Stimulated activated naive CD4-positive, alpha-beta T cell treated with Interleukin-2 at 50 U/mL for 16 hours (primary cell): ENCODE measurements around the gene TXLNG.

Experiments
- DNase-seq: peaks from one replicate; lab custom pipeline; 2025; lab: John Stamatoyannopoulos, UW

Gene TXLNG

DNA sequence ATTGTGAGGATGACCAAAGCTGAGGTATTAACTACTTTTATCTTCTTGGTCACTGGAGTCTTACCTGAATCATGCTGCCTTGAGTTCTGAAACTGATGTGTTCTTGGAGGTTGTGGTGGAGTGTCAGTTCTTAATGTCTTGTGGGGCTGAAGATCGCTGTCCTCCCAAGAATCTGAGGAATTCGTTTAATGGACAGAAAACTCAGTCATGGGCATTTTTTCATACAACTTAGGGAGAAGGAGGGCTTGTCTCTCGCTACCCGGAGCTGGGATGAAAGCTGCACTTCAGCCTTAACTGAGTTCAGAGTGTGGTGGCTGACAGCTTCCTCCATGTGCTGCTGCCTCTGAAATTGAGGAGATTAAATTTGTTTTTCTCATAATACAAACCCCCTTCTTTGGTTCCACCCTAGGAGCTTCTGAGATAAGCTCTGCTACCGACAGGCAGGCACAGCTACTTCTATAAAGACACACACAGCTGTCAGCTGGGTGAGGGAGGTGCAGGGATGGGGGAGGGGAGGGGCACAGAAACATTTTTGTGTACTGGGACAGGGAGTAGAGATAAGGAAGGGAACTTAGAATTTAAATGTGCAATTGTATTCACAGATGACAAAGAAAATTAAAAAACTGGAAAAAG lies 53.1 kb downstream of the TXLNG start:
- no peak for DNase-seq

DNA sequence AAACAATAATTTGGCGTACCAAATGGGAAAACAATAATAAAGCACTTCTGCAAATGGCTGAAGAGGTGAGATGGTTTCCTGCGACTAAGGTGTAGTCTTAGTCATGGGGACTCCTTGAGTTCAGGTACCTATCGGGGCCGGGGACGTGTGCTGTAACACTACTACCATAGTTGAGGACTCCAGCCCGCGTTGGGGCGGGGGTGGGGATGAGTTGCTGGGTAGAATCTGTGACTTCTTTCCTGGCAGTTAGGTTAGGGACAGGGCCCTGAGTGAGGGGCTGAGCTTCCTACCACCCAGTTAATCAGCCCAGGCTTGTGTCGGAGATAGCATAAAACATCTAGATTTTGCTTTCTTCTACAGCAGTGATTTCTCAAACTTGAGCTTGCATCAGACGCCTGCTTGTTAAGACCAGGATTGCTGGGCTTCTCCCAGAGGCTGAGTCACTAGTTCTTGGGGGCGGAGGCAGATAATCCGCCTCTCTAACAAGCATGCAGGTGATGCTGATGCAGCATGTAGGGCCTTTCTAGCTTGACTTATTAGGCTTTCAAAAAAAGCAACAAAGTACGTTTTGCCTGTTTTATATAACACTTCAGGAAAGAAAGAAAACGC lies 53.7 kb downstream of the TXLNG start:
- DNase-seq: no peak

DNA sequence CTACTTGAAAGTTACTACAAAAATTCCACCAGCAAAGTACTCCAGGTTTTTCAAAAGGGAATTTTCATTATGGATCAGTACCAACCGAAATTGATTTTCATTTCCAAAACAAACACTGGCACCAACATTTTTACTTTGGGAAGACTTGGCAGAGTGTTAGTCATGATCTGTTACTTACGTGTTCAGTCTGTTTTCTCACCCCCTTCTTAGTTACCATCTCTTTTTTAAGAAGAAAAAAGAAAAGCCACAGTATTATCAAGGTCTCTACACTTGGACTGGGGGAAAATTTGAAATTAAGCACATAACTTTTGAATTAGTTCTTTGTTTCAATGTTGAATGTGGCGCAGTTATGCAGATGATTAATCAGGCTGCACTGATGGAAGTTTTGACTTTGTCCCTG lies 56.4 kb downstream of the TXLNG start:
- no peak for DNase-seq

DNA sequence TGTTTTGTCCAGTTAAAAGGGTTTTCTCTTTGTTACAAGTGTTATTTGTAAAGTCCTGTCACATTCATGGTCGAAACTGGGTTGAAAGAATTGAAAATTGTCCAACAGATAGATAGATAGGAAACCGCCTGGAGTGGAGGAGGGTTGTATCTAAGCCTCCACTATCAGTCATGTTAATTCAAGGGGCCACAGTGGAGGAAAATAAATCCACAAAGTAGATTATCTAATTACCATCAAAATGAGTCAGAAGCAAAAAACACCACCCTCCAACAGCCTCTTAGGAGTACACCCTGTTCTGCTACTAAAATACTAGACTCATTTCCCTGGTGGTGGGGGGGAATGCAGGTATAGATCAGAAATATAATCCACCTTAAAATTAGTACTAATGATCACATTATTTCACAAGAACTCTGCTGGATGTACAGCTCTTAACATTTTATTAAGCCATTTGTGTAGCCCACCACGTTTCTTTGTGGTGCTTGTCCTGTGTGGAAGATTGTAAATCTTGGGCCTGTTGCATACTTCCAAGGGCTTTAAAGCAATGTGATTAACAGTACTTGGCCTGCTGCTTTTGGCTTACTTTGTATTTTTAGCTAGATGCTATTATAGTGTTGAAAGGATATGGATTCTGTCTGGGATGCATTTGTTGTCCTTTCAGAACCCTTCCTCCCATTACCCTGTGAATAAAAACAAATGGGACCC lies 57.1 kb downstream of the TXLNG start:
- DNase-seq: no peak

DNA sequence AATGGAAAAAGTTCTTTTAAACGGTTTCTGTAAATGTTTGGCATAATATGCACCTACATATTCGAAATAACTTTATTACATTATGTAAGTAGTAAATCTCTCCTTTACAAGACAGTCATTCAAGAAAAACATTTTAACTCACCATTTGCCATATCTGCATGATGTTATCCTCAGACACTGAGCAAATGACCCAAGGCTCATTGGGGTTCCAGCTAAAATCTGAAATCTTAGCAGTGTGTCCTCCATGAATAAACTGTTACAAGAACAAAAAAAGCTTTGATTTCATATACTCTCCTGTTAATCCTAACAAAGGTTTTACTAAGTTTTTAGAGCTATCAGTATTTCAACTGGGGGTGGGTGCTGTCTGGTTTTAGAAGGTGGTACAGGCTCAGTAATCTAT lies 59.4 kb downstream of the TXLNG start:
- no peak for DNase-seq

DNA sequence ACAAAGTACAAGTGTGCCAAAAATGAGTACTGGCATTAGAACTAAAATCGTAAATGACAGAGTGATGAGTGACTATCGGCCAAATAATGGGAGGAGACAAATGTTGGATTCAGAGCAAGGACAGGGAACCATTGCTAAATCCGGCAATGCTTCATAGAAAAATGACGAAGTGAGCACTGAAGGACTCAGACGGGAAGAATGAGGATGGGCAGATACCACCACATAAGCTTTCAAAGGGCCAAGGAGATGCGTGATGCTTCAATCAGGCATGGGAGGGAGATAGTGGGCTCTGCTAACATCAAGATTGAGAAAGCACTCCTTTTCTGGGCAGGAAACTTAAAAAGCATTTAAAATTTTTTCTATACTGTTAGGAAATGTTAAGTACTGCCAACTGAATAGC lies 62.3 kb downstream of the TXLNG start:
- DNase-seq: no peak

DNA sequence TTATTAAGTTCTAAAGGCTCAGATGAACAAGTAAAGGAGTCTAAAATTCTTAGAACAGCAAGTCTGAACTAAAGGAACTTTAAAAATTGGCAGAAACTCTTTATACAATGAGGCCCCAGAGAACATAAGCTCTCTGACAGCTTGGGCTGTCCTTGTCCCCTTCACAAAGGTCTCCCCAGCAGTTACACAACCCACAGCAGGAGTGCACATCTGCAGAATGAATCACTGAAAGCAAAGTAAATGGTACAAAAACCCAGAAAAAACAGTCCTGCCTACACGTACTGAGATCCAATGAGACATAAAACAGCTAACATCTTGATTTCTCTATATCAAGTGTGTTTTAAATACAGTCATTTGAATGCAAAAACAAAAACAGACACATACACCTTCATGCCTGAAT lies 65.2 kb downstream of the TXLNG start:
- no peak for DNase-seq

DNA sequence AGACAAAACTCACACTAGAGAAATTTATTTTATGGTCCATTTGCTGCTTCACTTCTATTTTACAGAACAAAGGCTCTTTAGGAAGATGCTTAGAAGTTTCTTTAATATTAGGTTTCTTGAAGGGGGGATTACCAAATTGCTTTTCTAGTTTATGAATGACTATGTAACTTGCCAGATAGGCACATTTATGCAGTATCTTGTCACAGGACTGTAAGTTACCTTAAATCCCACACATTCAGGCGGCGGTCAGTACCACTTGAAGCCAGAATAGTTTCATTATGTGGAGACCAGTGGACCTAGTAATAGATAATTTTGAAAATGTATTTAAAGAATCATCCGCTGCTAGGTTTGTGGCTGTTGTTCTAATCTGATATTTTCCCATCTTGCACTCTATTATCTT lies 65.6 kb downstream of the TXLNG start:
- no peak for DNase-seq

DNA sequence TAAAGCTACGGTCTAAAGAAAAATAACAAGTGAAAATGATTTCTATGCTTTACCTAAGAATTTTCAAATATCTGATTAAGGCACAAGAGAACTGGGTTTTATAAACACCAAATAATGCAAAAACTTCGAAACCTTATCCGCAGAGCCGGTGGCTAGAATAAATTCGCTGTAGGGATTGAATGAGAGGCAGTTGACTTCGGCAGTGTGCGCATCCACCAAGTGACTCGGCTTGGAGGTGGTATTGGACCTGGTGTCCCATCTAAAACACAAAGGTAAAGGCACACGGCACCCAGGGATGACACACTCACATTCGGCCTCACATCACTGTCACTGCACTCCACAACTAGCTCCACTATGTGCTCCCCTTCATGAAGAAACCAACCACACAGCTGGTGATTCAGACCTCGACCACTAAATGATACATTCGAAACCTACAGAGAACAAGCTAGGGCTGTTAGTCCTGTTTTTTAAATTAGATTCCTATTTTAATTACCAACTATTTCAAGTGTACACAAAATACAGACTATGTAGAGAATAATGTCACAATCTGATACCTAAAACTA lies 66.4 kb downstream of the TXLNG start:
- no peak for DNase-seq

DNA sequence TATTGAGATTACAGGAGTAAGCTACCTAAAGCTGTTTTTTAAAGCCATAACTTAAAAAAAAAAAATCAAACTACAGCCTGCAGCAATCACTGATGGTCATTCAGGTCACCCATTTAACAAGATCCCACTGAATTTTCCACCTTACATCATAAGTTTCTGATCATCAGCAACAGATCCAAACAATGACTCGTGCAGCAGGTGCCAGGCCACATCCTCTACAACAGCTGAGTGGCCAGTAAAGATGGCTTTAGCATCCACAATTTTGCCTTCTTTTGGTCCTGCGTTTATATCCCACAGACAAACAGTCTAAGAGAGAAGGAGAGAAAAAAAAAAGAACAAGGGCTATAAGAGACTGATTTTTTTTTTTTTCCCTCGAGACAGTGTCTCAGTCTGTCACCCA lies 67.3 kb downstream of the TXLNG start:
- DNase-seq: no peak

DNA sequence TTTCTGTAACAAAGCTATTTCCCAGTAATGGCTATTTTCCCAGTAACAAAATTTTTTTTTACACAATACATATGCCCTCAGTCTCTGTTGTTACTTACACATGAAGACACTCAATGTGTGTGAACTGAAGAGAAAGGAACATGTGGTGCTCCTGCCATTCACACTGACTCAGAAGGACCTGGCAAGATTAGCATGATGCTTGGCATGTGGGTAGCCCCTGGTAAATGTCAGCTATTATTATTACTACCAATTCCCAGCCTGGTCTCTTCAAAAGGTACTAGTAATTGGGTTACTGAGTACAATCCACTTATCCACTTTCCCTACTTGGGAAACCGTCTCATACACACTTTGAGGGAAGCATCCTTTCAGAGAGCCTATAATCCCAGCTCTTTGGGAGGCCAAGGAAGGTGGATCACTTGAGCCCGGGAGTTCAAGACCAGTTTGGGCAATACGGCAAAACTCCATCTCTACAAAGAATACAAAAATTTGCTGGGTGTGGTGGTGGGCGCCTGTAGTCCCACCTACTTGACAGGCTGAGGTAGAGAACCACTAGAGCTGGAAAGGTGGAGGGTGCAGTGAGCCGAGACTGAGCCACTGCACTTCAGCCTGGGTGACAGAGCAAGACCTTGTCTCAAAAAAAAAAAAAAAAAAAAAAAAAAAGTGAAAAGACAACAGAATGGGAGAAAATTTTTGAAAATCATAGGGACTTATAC lies 69.3 kb downstream of the TXLNG start:
- no peak for DNase-seq

DNA sequence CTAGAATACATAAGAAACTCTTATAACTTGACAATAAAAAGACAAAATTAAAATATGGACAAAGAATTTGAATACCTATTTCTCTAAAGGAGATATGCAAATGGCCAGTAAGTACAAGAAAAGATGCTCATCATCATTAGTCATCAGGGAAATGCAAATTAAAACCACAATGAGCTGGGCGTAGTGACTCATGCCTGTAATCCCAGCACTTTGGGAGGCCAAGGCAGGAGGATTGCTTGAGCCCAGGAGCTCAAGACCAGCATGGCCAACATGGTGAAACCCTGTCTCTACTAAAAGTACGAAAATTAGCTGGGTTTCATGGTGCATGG lies 69.8 kb downstream of the TXLNG start:
- peak; percentile 3 for DNase-seq

DNA sequence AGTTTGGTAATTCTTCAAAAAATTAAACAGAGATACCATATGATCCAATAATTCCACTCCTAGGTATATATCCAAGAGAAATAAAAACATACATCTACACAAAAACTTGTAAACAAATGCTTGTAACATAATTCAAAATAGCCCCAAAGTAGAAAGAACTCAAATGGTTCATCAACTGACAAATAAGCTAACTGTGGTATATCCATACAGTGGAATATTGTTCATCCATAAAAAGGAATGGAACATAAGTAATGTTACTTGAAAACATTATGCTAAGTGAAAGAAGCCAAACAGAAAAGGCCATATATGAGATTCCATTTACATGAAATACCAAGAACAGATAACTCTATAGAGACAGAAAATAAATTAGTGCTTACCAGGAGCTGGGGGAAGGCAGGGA lies 70.5 kb downstream of the TXLNG start:
- no peak for DNase-seq

DNA sequence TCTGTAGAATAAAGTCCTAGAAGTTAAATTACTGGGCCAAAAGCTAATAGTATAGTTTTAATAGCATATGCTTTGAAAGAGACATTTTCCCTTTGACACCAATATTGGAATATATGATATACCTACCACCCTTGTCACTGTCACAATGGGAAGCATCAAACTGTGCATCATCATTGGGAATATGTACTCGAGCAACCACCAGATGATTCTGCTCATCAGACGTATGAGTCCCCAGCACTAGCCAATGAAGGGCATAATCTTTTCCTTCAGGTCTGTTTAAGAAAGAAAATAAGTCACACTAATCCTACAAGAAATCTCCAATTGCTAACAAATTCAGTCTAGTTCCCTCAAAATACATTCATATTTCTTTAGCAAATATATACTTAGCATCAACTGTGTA lies 76.6 kb downstream of the TXLNG start:
- no peak for DNase-seq

DNA sequence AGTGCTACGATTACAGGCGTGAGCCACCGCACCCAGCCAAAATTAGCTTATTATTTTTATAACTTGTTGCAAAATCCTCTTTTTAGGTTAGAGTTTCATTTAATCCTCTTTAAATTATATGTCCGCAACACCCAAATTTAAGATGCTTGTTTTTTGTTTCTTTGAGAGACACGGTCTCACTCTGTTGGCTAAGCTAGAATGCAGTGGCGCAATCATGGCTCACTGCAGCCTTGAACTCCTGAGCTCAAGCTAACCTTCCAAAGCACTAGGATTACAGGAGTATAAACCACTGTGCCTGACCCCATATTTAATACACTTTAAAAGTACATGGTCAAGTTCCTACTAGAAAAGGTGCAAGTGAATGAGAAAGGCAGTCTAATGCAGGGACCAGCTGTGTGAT lies 81.7 kb downstream of the TXLNG start:
- DNase-seq: no peak

DNA sequence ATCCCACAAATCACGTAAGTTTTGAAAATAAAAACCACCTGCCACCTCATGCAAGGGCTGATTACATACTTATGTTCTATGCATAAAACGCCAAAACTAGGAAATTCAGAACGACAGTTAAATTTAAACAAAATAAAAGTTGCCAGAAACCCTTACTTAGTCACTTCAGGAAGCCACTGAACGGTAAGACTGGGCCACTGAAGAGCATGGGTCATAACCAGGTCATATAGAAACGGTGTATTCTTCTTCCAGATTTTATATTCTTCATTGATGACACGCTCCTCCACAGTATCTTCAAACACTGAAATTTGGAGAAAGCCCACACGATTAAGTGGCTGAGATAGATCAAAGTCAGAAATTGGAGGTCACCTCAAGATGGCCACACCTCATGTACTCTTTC lies 82.7 kb downstream of the TXLNG start:
- DNase-seq: no peak

DNA sequence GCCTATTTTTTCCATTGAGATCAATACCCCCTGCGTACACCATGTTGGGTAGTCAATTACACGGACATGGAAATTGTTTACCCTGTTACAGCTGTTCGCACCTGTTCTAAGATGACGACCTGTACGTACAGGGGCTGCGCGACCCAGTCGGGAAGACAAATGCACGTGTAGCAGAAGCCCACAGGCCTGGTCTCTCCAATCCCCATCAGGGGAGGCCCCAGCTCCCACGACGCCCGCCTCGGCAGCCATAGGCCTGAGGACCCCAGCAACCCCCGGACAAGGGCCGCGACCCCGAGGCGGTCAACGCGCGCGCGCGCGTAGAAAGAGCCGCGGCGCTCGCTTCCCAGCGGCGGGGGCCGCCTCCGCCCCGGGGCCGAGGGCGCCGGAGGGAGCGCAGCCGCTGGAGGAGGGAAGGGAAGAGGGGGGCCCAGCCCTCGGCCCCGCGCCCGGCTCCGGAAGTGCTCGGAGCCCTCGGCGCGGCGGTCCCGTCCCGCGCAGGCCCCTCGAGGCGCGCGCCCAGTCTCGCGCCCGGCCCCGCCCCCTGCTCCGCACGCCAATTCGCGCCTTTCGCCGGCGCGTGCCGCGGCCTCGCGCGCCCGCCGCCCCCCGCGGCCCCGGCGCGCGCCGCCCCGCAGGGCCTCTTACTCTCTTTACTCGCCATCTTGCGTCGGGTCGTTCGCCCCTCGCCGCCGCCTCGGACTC lies 83.3 kb downstream of the TXLNG start:
- peak; percentile 45 for DNase-seq

DNA sequence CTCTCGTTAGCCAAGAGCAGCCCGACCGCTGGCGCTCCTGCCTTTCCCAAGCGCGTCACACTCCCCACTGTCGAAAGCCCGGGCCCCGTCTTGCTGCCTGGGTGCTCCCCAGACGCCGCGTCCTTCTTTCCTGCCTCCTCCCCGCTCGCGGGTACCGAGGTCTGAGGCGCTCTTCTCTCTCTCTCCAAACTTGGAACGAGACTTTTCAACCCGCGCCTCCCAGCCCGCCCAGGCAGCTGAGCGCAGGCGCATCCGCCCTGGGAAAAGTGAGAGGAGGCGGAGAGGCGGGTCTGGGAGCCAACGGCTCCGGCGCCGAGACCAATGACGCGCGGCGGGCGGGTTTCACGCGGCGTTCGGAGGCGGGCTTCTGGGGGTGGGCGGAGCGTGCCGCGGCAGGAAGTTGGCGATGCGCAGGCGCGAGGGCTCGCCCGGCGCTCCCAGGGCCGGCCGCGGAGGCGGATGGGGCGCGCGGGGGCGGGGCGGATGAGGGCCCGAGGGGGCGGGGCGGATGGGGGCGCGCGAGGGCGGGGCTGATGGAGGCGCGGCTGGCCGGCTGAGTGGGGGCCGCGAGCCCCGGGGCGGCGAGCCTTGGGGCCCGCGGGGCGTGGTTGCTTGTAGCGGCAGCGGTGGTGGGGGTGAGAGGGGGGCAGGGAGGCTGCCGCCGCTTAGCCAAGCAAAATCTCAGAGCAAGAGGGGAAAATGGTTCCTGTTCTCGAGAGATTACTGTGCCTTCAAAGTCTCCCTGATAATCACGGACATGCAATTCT lies 84.0 kb downstream of the TXLNG start, which contains the start of gene RBBP7:
Gene RBBP7 (minus strand): TSS at position 268 of the 767 bp plus-strand sequence. CDS start 309 bp downstream, outside the sequence.
- DNase-seq: peak; percentile 87

DNA sequence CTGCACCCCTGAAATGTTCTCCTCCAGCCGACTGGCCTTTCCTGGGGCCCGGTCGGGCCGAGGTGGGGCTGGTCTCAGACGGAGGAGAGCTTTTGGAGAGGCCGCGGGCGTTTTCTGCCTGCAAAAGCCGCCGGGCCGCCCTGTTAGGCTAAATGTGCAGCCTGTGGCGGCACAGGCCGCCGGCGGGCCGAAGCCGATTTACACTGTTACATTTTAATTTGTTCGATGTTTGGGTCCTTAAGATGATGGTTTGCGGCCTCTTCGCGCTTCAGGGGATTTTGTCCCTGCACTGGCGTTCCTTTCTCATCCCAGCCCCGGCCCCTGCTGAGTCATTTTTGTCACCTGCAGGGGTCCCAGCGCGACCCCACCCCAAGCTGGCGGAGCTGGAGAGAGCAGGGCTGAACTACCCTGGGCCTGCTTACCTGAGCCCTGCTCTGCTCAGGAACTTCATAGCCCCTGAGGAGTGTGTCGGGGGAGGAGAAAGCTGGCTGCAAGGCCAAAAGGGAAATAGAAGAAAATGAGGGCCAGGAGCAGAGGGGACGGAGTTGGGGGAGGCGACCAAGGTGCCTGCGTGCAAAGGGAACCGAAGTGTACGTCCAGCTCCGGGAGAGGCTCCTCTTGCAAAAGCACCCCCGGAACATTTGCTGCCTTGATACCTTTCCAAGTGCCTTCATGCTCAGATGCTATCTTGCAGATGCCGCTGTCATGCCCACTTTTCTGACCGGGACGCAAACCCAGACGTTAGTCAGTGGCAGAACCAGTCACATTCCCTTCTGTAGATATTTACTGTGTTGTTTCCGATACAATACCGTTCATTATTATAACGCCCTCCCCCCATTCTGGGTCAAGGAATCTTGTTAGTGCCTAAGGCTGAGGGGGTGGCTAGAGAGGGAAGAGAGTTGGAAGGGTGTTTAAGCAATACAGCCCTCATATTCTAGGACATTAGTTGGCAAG lies 84.9 kb downstream of the TXLNG start:
- DNase-seq: no peak

DNA sequence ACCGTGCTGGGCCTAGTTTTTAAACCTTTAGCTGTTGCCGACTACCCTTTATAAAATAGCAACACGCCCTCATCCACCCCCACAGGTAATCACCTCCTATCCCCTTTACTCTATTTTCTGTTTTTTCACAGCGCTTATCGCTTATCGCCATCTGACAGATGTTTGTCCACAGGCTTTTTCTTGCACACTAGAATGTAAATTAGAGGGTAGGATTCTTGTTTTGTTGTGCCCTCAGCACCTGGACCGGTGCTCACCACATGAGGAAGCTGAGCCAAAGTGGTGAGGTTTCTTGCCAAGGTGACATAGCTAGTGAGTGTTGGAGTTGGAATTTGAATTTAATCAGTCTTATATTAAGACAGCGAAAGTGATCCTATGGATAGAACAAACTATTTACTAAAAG lies 86.8 kb downstream of the TXLNG start:
- no peak for DNase-seq
